ENCODE results near the gene LRATD1. TPM values are rescaled to one million over a fixed set of nuclear protein-coding genes. Genes with fewer than 3 reads are reported as not detected.

LRATD1 gene
- polyA plus RNA-seq, 1 donor from 2014 or later: 81.4 TPM

DNA sequence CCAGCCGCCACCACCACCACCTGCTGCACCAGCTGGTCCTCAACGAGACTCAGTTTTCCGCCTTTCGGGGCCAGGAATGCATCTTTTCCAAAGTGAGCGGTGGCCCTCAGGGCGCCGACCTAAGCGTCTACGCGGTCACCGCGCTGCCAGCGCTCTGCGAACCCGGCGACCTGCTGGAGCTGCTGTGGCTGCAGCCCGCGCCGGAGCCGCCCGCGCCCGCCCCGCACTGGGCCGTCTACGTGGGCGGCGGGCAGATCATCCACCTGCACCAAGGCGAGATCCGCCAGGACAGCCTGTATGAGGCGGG is 1.6 kb downstream of the LRATD1 start:
- H2AFZ ChIP-seq (ENCODE audit: low read depth, low read length): no peak overlapping the region
- peak overlapping the region; percentile 89 for H3K9ac ChIP-seq (ENCODE audit: low read length)
- peaks cover 48% of the 10 kb centered on the region for H3K79me2 ChIP-seq (replicated peaks; ENCODE audit: insufficient read depth, low read length)
- TF ChIP-seq POLR2AphosphoS5 (IDR thresholded peaks at IDR 0.05) (no peak), REST (IDR thresholded peaks at IDR 0.05; ENCODE audit: borderline replicate concordance) (no peak), RAD21 (conservative IDR thresholded peaks at IDR 0.05) (no peak), MXI1 (conservative IDR thresholded peaks at IDR 0.05; ENCODE audit: poor library complexity, severe bottlenecking) (no peak), SMC3 (conservative IDR thresholded peaks at IDR 0.05; ENCODE audit: poor library complexity) (no peak), EZH2 (IDR thresholded peaks at IDR 0.05; ENCODE audit: borderline replicate concordance, insufficient read depth, low read length, poor library complexity, severe bottlenecking) (no peak), EP300 (conservative IDR thresholded peaks at IDR 0.05; ENCODE audit: poor library complexity, severe bottlenecking) (no peak), TAF1 (IDR thresholded peaks at IDR 0.05; ENCODE audit: low read depth) (no peak)
- TF ChIP-seq, protein P1, sequence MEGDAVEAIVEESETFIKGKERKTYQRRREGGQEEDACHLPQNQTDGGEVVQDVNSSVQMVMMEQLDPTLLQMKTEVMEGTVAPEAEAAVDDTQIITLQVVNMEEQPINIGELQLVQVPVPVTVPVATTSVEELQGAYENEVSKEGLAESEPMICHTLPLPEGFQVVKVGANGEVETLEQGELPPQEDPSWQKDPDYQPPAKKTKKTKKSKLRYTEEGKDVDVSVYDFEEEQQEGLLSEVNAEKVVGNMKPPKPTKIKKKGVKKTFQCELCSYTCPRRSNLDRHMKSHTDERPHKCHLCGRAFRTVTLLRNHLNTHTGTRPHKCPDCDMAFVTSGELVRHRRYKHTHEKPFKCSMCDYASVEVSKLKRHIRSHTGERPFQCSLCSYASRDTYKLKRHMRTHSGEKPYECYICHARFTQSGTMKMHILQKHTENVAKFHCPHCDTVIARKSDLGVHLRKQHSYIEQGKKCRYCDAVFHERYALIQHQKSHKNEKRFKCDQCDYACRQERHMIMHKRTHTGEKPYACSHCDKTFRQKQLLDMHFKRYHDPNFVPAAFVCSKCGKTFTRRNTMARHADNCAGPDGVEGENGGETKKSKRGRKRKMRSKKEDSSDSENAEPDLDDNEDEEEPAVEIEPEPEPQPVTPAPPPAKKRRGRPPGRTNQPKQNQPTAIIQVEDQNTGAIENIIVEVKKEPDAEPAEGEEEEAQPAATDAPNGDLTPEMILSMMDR (IDR thresholded peaks at IDR 0.05; ENCODE audit: poor library complexity, severe bottlenecking): no peak
- peaks cover under 1% of the 10 kb centered on the region for H3K36me3 ChIP-seq (ENCODE audit: insufficient read depth, low read length)
- no peaks in the 10 kb centered on the region for H3K9me2 ChIP-seq (ENCODE audit: insufficient read depth, low read length)
- no peaks in the 10 kb centered on the region for H3K9me3 ChIP-seq (ENCODE audit: low read length)
- peak overlapping the region; percentile 75 for H3K27ac ChIP-seq (ENCODE audit: low read length)
- H3K27me3 ChIP-seq (ENCODE audit: insufficient read depth, low read depth, low read length): peaks cover 4% of the 10 kb centered on the region
- no peaks in the 10 kb centered on the region for H3F3A ChIP-seq (ENCODE audit: insufficient read depth, low read length, poor library complexity, severe bottlenecking)
- H3K4me3 ChIP-seq (ENCODE audit: low read length): peak overlapping the region; percentile 92
- peak overlapping the region; percentile 60 for H3K4me2 ChIP-seq (ENCODE audit: low read length)
- no peaks in the 10 kb centered on the region for H4K20me1 ChIP-seq (ENCODE audit: insufficient read depth)

DNA sequence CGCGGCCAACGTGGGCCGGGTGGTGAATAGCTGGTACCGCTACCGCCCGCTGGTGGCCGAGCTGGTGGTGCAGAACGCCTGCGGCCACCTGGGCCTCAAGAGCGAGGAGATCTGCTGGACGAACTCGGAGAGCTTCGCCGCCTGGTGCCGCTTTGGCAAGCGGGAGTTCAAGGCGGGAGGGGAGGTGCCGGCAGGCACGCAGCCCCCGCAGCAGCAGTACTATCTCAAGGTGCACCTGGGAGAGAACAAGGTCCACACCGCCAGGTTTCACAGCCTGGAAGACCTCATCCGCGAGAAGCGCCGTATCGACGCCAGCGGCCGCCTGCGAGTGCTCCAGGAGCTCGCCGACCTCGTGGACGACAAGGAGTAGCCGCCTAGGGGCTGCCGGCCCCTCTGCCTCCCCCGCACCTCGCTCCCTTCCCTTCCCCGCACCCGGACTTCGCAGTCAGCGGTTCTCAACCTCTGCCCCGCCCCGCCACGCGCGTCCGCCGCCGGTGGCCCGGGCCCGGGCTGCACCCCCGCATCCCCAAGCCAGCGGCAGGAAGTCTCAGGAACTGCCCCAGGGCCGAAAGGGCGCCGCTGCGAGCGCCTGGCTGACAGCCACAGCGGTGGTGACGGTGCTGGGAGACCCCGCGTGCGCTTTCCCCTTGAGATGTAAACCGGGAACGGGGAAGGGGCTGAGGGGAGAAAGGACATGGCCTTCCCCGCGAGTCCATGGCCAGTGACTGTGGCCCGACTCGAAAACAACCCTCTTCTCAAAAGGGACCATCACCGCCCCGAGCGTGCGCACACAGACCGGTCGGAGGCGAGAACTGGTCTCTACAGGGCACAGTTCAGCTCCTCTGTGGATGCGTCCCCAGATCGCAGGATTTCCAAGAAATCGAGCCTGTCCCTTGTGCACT is 2.2 kb downstream of the LRATD1 start:
- Histone ChIP-seq H3F3A (ENCODE audit: insufficient read depth, low read length, poor library complexity, severe bottlenecking) (no peaks in the 10 kb centered on the region), H3K9me2 (ENCODE audit: insufficient read depth, low read length) (no peaks in the 10 kb centered on the region), H3K27me3 (ENCODE audit: insufficient read depth, low read depth, low read length) (peaks cover 4% of the 10 kb centered on the region), H4K20me1 (ENCODE audit: insufficient read depth) (no peaks in the 10 kb centered on the region), H3K36me3 (ENCODE audit: insufficient read depth, low read length) (peaks cover 3% of the 10 kb centered on the region), H3K9ac (ENCODE audit: low read length) (peak overlapping the region; percentile 89), H3K4me3 (ENCODE audit: low read length) (peak overlapping the region; percentile 92), H3K4me2 (ENCODE audit: low read length) (peak overlapping the region; percentile 94), H2AFZ (ENCODE audit: low read depth, low read length) (no peak overlapping the region), H3K9me3 (ENCODE audit: low read length) (no peaks in the 10 kb centered on the region), H3K79me2 (replicated peaks; ENCODE audit: insufficient read depth, low read length) (peaks cover 48% of the 10 kb centered on the region), H3K27ac (ENCODE audit: low read length) (peak overlapping the region; percentile 67)
- TF ChIP-seq POLR2AphosphoS5 (IDR thresholded peaks at IDR 0.05) (peak; percentile 37), MXI1 (conservative IDR thresholded peaks at IDR 0.05; ENCODE audit: poor library complexity, severe bottlenecking) (peak; percentile 10), TAF1 (IDR thresholded peaks at IDR 0.05; ENCODE audit: low read depth) (no peak), SMC3 (conservative IDR thresholded peaks at IDR 0.05; ENCODE audit: poor library complexity) (peak; percentile 86), REST (IDR thresholded peaks at IDR 0.05; ENCODE audit: borderline replicate concordance) (no peak), EZH2 (IDR thresholded peaks at IDR 0.05; ENCODE audit: borderline replicate concordance, insufficient read depth, low read length, poor library complexity, severe bottlenecking) (no peak), RAD21 (conservative IDR thresholded peaks at IDR 0.05) (peak; percentile 79), EP300 (conservative IDR thresholded peaks at IDR 0.05; ENCODE audit: poor library complexity, severe bottlenecking) (no peak)
- TF ChIP-seq, protein P1 (IDR thresholded peaks at IDR 0.05; ENCODE audit: poor library complexity, severe bottlenecking): peak; percentile 76

Data from neural cell (in vitro differentiated cells).